HCT116 (cell line): Measurements from ENCODE around the gene SLMAP. TPM values are rescaled to one million over a fixed set of nuclear protein-coding genes. Genes with fewer than 3 reads are reported as not detected.

Source experiments
- ATAC-seq: fragments of 200-7000 bp; cut with Tn5 transposase; 2 replicates; pipeline ENCODE4 v1.9.1; 2020; ENCODE audit warnings: mild to moderate bottlenecking, moderate library complexity
- BruUV-seq: library from RNA; stranded (reverse); fragments of 400-500 nt; replicated peaks from 2 replicates; lab custom pipeline; 2021; lab: Mats Ljungman, UMichigan
- CTCF ChIA-PET: fragments of 300-600 bp; sonication (Branson Sonifier 250); formaldehyde crosslinking; loops from one replicate; lab custom pipeline; 2021; ENCODE audit warnings: antibody characterized with exemption; lab: Charles Lee
- POLR2A ChIA-PET: fragments of 300-600, 350-600 bp; sonication (Branson Sonifier 250); formaldehyde crosslinking; loops from one replicate; lab custom pipeline; 2021; ENCODE audit warnings: antibody characterized with exemption; lab: Charles Lee
- RAD21 ChIA-PET, 2 experiments: fragments of 300-600 bp; sonication (Branson Sonifier 250); formaldehyde crosslinking; loops; one replicate each; lab custom pipeline; 2023; ENCODE audit warnings: low total read pairs in 2 of 2; ENCODE audit not compliant: uncharacterized antibody in 2 of 2, unreplicated experiment in 2 of 2, low non-redundant PET in 1 of 2; lab: Charles Lee
- DNase-seq: peaks from one replicate; pipeline ENCODE4 v3.0.0-alpha.2; 2010; ENCODE audit warnings: low read depth, low spot score
- H2AFZ ChIP-seq: fragments of 200-600 bp; shearing (Covaris generic), sonication (generic); 2 replicates; pipeline ENCODE4 v1.6.1; 2017; ENCODE audit warnings: low read depth, mixed run types, mixed read lengths, antibody characterized with exemption, low read length; ENCODE audit not compliant: poor library complexity, severe bottlenecking
- H3K27ac ChIP-seq: 2 replicates; pipeline ENCODE4 v1.5.1; 2012; ENCODE audit warnings: low read depth, low read length
- H3K27me3 ChIP-seq: fragments of 200-600 bp; sonication (generic); 2 replicates; pipeline ENCODE4 v1.6.1; 2016; ENCODE audit warnings: mixed run types, low read length, mixed read lengths; ENCODE audit not compliant: insufficient read depth
- H3K36me3 ChIP-seq, 2 experiments: fragments of 200-500 bp in 1 of 2; fragments of 200-600 bp in 1 of 2; sonication (Bioruptor generic) in 1 of 2; sonication (generic) in 1 of 2; 2 replicates each; pipeline versions ENCODE4 v1.5.1 to v1.6.1; 2014 to 2016; ENCODE audit warnings: low read length in 2 of 2, inconsistent platforms in 1 of 2, mixed read lengths in 1 of 2, mixed run types in 1 of 2; ENCODE audit not compliant: insufficient read depth in 2 of 2, control insufficient read depth in 1 of 2
- H3K4me1 ChIP-seq, 2 experiments: fragments of 200-600 bp in 1 of 2; sonication (generic) in 1 of 2; 2 replicates each; pipeline versions ENCODE4 v1.5.1 to v1.6.1; 2012 to 2017; ENCODE audit warnings: low read length in 2 of 2, inconsistent platforms in 1 of 2, mild to moderate bottlenecking in 1 of 2, mixed read lengths in 1 of 2, mixed run types in 1 of 2, moderate library complexity in 1 of 2; ENCODE audit not compliant: insufficient read depth in 2 of 2, control insufficient read depth in 1 of 2
- H3K4me2 ChIP-seq: fragments of 200-600 bp; sonication (generic); 2 replicates; pipeline ENCODE4 v1.6.1; 2017; ENCODE audit warnings: mixed run types, low read length, mixed read lengths
- H3K4me3 ChIP-seq, 2 experiments: fragments of 200-600 bp in 1 of 2; sonication (generic) in 1 of 2; replicated peaks in 1 of 2; 2 replicates each; pipeline ENCODE4 v1.5.1; 2011 to 2016; ENCODE audit warnings: low read length in 2 of 2, control low read depth in 1 of 2, low read depth in 1 of 2, mild to moderate bottlenecking in 1 of 2, mixed read lengths in 1 of 2, mixed run types in 1 of 2
- H3K79me2 ChIP-seq: fragments of 200-600 bp; sonication (generic); 2 replicates; pipeline ENCODE4 v1.6.1; 2017; ENCODE audit warnings: mild to moderate bottlenecking, mixed run types, low read length, moderate library complexity, mixed read lengths; ENCODE audit not compliant: insufficient read depth
- H3K9ac ChIP-seq: fragments of 200-600 bp; sonication (generic); 2 replicates; pipeline ENCODE4 v1.6.1; 2016; ENCODE audit warnings: low read length, mixed read lengths
- H3K9me2 ChIP-seq: fragments of 200-600 bp; sonication (generic), shearing (Covaris generic); 2 replicates; pipeline ENCODE4 v1.6.1; 2017; ENCODE audit warnings: mixed run types, mild to moderate bottlenecking, moderate library complexity; ENCODE audit not compliant: insufficient read depth
- H3K9me3 ChIP-seq, 2 experiments: fragments of 200-500 bp in 1 of 2; fragments of 200-600 bp in 1 of 2; sonication (Bioruptor generic) in 1 of 2; sonication (generic) in 1 of 2; 2 replicates each; pipeline ENCODE4 v1.6.1; 2014 to 2017; ENCODE audit warnings: low read length in 2 of 2, mixed read lengths in 2 of 2, inconsistent platforms in 1 of 2, low read depth in 1 of 2, mild to moderate bottlenecking in 1 of 2, mixed run types in 1 of 2, moderate library complexity in 1 of 2; ENCODE audit not compliant: control insufficient read depth in 1 of 2, insufficient read depth in 1 of 2
- H4K20me1 ChIP-seq: fragments of 200-600 bp; sonication (generic), shearing (Covaris generic); 2 replicates; pipeline ENCODE4 v1.6.1; 2017; ENCODE audit warnings: mixed run types, mild to moderate bottlenecking, moderate library complexity; ENCODE audit not compliant: insufficient read depth
- EGR1 ChIP-seq: IDR thresholded peaks from 2 replicates; pipeline ENCODE4 v1.6.1; 2012; ENCODE audit warnings: low read depth
- EZH2 ChIP-seq: fragments of 200-600 bp; sonication (generic); IDR thresholded peaks from 2 replicates; pipeline ENCODE4 v1.6.1; 2017; ENCODE audit warnings: antibody characterized with exemption, mixed run types
- POLR2A ChIP-seq: IDR thresholded peaks from 2 replicates; pipeline ENCODE4 v1.7.0; 2011; ENCODE audit warnings: borderline replicate concordance; ENCODE audit not compliant: insufficient read depth, insufficient read length; ENCODE audit errors: extremely low read depth
- POLR2AphosphoS5 ChIP-seq: IDR thresholded peaks from 2 replicates; pipeline ENCODE4 v1.6.1; 2011; ENCODE audit warnings: mild to moderate bottlenecking, low read depth, low read length, moderate library complexity
- RAD21 ChIP-seq: IDR thresholded peaks from 2 replicates; pipeline ENCODE4 v1.6.1; 2012; ENCODE audit warnings: low read depth, mild to moderate bottlenecking
- REST ChIP-seq: IDR thresholded peaks from 2 replicates; pipeline ENCODE4 v1.6.1; 2012; ENCODE audit warnings: low read depth
- SIN3A ChIP-seq: IDR thresholded peaks from 2 replicates; pipeline ENCODE4 v1.6.1; 2012; ENCODE audit warnings: low read depth
- SP1 ChIP-seq: IDR thresholded peaks from 2 replicates; pipeline ENCODE4 v1.6.1; 2012; ENCODE audit warnings: low read depth
- ZFX ChIP-seq: fragments of 450-650 bp; IDR thresholded peaks from 2 replicates; pipeline ENCODE4 v1.6.1; 2017
- intact Hi-C: fragments of 100-400 bp; cut with micrococcal nuclease; formaldehyde crosslinking; loops from 2 replicates; pipeline ENCODE4 v1.10.0; 2022
- total RNA-seq: library from RNA; stranded (reverse); gene quantifications from one replicate; pipeline ENCODE4 v1.2.1, GENCODE V29; 2021; ENCODE audit not compliant: unreplicated experiment
- TF ChIP-seq, protein P1 (sequence below): IDR thresholded peaks from 2 replicates; pipeline ENCODE4 v1.6.1; 2012
- TF ChIP-seq, protein P2 (sequence below): IDR thresholded peaks from 2 replicates; pipeline ENCODE4 v1.6.1; 2011; ENCODE audit warnings: mild to moderate bottlenecking, low read length, moderate library complexity; ENCODE audit not compliant: insufficient replicate concordance; ENCODE audit errors: extremely low read depth
- TF ChIP-seq, protein P3 (sequence below), 3 experiments: fragments of 200-600 bp in 1 of 3; sonication (generic) in 1 of 3; IDR thresholded peaks in 2 of 3; conservative IDR thresholded peaks in 1 of 3; 2 replicates each; pipeline ENCODE4 v1.5.1; 2012 to 2017; ENCODE audit warnings: low read depth in 2 of 3, low read length in 2 of 3, antibody characterized with exemption in 1 of 3, borderline replicate concordance in 1 of 3, control low read depth in 1 of 3, mild to moderate bottlenecking in 1 of 3, mixed read lengths in 1 of 3, mixed run types in 1 of 3, moderate library complexity in 1 of 3; ENCODE audit not compliant: insufficient read depth in 1 of 3

Gene SLMAP
- total RNA-seq, 1 experiment from 2014 or later = 81.0 TPM

DNA sequence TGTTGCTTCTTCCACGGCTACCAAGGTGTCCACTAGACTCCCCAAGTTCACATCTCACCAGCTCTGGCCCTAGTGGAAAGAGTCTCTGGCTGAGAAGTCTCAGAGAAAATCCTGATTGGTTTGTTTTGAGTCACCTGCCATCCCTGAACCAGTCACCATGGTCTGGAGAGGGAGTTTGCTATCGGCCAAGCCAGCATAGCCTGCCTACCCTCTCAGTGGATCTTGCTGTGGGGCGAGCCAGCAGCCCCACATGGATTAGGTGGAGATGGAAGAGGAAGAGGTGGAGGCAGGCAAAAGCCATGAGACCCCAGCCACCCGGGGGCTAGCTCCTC is 204.0 kb downstream of the SLMAP start:
- Histone ChIP-seq H4K20me1 (no peaks in the 10 kb centered on the region), H3K4me3 (no peak overlapping the region), H3K36me3 (no peaks in the 10 kb centered on the region), H2AFZ (no peak overlapping the region), H3K27me3 (no peaks in the 10 kb centered on the region), H3K27ac (no peak overlapping the region), H3K9me3 (no peaks in the 10 kb centered on the region), H3K9me2 (no peaks in the 10 kb centered on the region), H3K4me2 (no peak overlapping the region), H3K4me1 (peaks cover 8 to 16% of the 10 kb centered on the region in 2 experiments; a peak in 3 of 4 replicates), H3K79me2 (no peaks in the 10 kb centered on the region), H3K9ac (no peak overlapping the region)
- POLR2A ChIA-PET = no interaction called here
- intact Hi-C loops = loop anchor here (10.0 kb wide), 1 partner anchor 345 kb away; the partner anchor contains the start of genes HTD2 and RPP14
- RAD21 ChIA-PET = no interaction called here
- BruUV-seq = no TSS peak
- CTCF ChIA-PET = no interaction called here
- DNase-seq = no peak
- peak; percentile 30; the same call in 1 of the 2 replicates for ATAC-seq
- TF ChIP-seq POLR2A (no peak), RAD21 (no peak), EGR1 (no peak), REST (no peak), SIN3A (no peak), SP1 (no peak), ZFX (no peak), EZH2 (no peak), POLR2AphosphoS5 (no peak)
- TF ChIP-seq, protein P1, sequence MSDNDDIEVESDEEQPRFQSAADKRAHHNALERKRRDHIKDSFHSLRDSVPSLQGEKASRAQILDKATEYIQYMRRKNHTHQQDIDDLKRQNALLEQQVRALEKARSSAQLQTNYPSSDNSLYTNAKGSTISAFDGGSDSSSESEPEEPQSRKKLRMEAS = no peak
- TF ChIP-seq, protein P2, sequence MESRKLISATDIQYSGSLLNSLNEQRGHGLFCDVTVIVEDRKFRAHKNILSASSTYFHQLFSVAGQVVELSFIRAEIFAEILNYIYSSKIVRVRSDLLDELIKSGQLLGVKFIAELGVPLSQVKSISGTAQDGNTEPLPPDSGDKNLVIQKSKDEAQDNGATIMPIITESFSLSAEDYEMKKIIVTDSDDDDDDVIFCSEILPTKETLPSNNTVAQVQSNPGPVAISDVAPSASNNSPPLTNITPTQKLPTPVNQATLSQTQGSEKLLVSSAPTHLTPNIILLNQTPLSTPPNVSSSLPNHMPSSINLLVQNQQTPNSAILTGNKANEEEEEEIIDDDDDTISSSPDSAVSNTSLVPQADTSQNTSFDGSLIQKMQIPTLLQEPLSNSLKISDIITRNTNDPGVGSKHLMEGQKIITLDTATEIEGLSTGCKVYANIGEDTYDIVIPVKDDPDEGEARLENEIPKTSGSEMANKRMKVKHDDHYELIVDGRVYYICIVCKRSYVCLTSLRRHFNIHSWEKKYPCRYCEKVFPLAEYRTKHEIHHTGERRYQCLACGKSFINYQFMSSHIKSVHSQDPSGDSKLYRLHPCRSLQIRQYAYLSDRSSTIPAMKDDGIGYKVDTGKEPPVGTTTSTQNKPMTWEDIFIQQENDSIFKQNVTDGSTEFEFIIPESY = no peak
- TF ChIP-seq, protein P3, sequence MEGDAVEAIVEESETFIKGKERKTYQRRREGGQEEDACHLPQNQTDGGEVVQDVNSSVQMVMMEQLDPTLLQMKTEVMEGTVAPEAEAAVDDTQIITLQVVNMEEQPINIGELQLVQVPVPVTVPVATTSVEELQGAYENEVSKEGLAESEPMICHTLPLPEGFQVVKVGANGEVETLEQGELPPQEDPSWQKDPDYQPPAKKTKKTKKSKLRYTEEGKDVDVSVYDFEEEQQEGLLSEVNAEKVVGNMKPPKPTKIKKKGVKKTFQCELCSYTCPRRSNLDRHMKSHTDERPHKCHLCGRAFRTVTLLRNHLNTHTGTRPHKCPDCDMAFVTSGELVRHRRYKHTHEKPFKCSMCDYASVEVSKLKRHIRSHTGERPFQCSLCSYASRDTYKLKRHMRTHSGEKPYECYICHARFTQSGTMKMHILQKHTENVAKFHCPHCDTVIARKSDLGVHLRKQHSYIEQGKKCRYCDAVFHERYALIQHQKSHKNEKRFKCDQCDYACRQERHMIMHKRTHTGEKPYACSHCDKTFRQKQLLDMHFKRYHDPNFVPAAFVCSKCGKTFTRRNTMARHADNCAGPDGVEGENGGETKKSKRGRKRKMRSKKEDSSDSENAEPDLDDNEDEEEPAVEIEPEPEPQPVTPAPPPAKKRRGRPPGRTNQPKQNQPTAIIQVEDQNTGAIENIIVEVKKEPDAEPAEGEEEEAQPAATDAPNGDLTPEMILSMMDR (IDR thresholded peaks at IDR 0.05 in 2 of 3, conservative IDR thresholded peaks at IDR 0.05 in 1 of 3; ENCODE audit: borderline replicate concordance in 1 of 3, insufficient read depth in 1 of 3, low read depth in 2 of 3, low read length in 2 of 3) = no peak
